HAP-1 (cell line): ENCODE results near the gene SORCS3.

Experiments used
- DNase-seq, 2 experiments: peaks; one replicate each; pipeline ENCODE4 v3.0.0-alpha.2; 2016 to 2020; ENCODE audit warnings: low spot score in 2 of 2
- H3K27me3 ChIP-seq: fragments of 250-450 bp; sonication (Bioruptor Pico); 2 replicates; pipeline ENCODE4 v1.5.1; 2020; ENCODE audit warnings: low read depth, mild to moderate bottlenecking, moderate library complexity
- H3K36me3 ChIP-seq: fragments of 250-450 bp; sonication (Bioruptor Pico); replicated peaks from 2 replicates; pipeline ENCODE4 v1.5.1; 2020; ENCODE audit warnings: mild to moderate bottlenecking
- H3K4me1 ChIP-seq: fragments of 250-450 bp; sonication (Bioruptor Pico); 2 replicates; pipeline ENCODE4 v1.5.1; 2020; ENCODE audit warnings: mild to moderate bottlenecking
- H3K4me3 ChIP-seq: fragments of 250-450 bp; sonication (Bioruptor Pico); 2 replicates; pipeline ENCODE4 v1.5.1; 2020; ENCODE audit warnings: mild to moderate bottlenecking, moderate library complexity
- H3K9me3 ChIP-seq: fragments of 250-450 bp; sonication (Bioruptor Pico); 2 replicates; pipeline ENCODE4 v1.5.1; 2020; ENCODE audit warnings: mild to moderate bottlenecking, moderate library complexity
- in situ Hi-C: fragments of 300-500 bp; cut with MboI; formaldehyde crosslinking; loops from 3 replicates; pipeline ENCODE4 v1.14.3; 2020; ENCODE audit warnings: low sequenced_read_pairs, inconsistent platforms, mixed read lengths

SORCS3 gene

GRCh38 chr10:105253515-105254212, 612.6 kb downstream of the SORCS3 start:
- H3K36me3 ChIP-seq = no peaks in the 10 kb centered on the region
- no peaks in the 10 kb centered on the region for H3K27me3 ChIP-seq
- in situ Hi-C loops = no loop called here
- H3K9me3 ChIP-seq = no peaks in the 10 kb centered on the region
- DNase-seq = no peak
- no peaks in the 10 kb centered on the region for H3K4me1 ChIP-seq
- H3K4me3 ChIP-seq = no peak overlapping the region

GRCh38 chr10:105258036-105258673, 617.1 kb downstream of the SORCS3 start:
- no peaks in the 10 kb centered on the region for H3K36me3 ChIP-seq

GRCh38 chr10:105258674-105259065, 617.6 kb downstream of the SORCS3 start:
- no peaks in the 10 kb centered on the region for H3K9me3 ChIP-seq
- no peaks in the 10 kb centered on the region for H3K27me3 ChIP-seq
- in situ Hi-C loops = no loop called here
- DNase-seq = no peak
- no peaks in the 10 kb centered on the region for H3K36me3 ChIP-seq
- H3K4me1 ChIP-seq = no peaks in the 10 kb centered on the region
- no peak overlapping the region for H3K4me3 ChIP-seq

More at GRCh38 chr10:105258036-105258673, 617.1 kb downstream of the SORCS3 start:
- Histone ChIP-seq H3K4me1 (no peaks in the 10 kb centered on the region), H3K27me3 (no peaks in the 10 kb centered on the region), H3K4me3 (no peak overlapping the region), H3K9me3 (no peaks in the 10 kb centered on the region)
- in situ Hi-C loops = no loop called here
- no peak for DNase-seq

GRCh38 chr10:105259201-105259600, 618.1 kb downstream of the SORCS3 start:
- in situ Hi-C loops = no loop called here
- no peak for DNase-seq
- H3K27me3 ChIP-seq = no peaks in the 10 kb centered on the region

GRCh38 chr10:105262666-105263065, 621.6 kb downstream of the SORCS3 start:
- in situ Hi-C loops = no loop called here
- Histone ChIP-seq H3K27me3 (no peaks in the 10 kb centered on the region), H3K9me3 (no peaks in the 10 kb centered on the region), H3K4me1 (no peaks in the 10 kb centered on the region), H3K4me3 (no peak overlapping the region), H3K36me3 (no peaks in the 10 kb centered on the region)
- no peak for DNase-seq

More at GRCh38 chr10:105259201-105259600, 618.1 kb downstream of the SORCS3 start:
- H3K36me3 ChIP-seq = no peaks in the 10 kb centered on the region
- no peak overlapping the region for H3K4me3 ChIP-seq
- no peaks in the 10 kb centered on the region for H3K9me3 ChIP-seq
- H3K4me1 ChIP-seq = no peaks in the 10 kb centered on the region

GRCh38 chr10:105266966-105267539, 626.0 kb downstream of the SORCS3 start:
- Histone ChIP-seq H3K27me3 (no peaks in the 10 kb centered on the region), H3K9me3 (no peaks in the 10 kb centered on the region), H3K4me1 (no peaks in the 10 kb centered on the region), H3K36me3 (no peaks in the 10 kb centered on the region), H3K4me3 (no peak overlapping the region)
- DNase-seq = no peak
- in situ Hi-C loops = no loop called here

- Histone ChIP-seq H3K4me3 (no peak overlapping the region), H3K27me3 (no peaks in the 10 kb centered on the region), H3K36me3 (no peaks in the 10 kb centered on the region), H3K4me1 (no peaks in the 10 kb centered on the region), H3K9me3 (no peaks in the 10 kb centered on the region)
- in situ Hi-C loops = no loop called here
- DNase-seq = no peak
These were observed 627.9 kb downstream of the SORCS3 start for GRCh38 chr10:105268961-105269360.

- no peaks in the 10 kb centered on the region for H3K27me3 ChIP-seq
- H3K36me3 ChIP-seq = no peaks in the 10 kb centered on the region
- in situ Hi-C loops = no loop called here
- H3K4me3 ChIP-seq = no peak overlapping the region
- no peaks in the 10 kb centered on the region for H3K9me3 ChIP-seq
- no peaks in the 10 kb centered on the region for H3K4me1 ChIP-seq
- no peak for DNase-seq
These were observed 628.6 kb downstream of the SORCS3 start for GRCh38 chr10:105269689-105270088.

- no peaks in the 10 kb centered on the region for H3K4me1 ChIP-seq
- no peak for DNase-seq
- H3K36me3 ChIP-seq = no peaks in the 10 kb centered on the region
- no peaks in the 10 kb centered on the region for H3K27me3 ChIP-seq
- H3K9me3 ChIP-seq = no peaks in the 10 kb centered on the region
- no peak overlapping the region for H3K4me3 ChIP-seq
- in situ Hi-C loops = no loop called here
These were observed 633.5 kb downstream of the SORCS3 start for GRCh38 chr10:105274556-105275070.

GRCh38 chr10:105278439-105278838, 637.3 kb downstream of the SORCS3 start:
- no peaks in the 10 kb centered on the region for H3K36me3 ChIP-seq
- no peaks in the 10 kb centered on the region for H3K27me3 ChIP-seq
- no peaks in the 10 kb centered on the region for H3K4me1 ChIP-seq
- in situ Hi-C loops = no loop called here
- H3K4me3 ChIP-seq = no peak overlapping the region
- H3K9me3 ChIP-seq = no peaks in the 10 kb centered on the region
- DNase-seq = no peak

GRCh38 chr10:105279101-105279500, 638.0 kb downstream of the SORCS3 start:
- Histone ChIP-seq H3K4me3 (no peak overlapping the region), H3K4me1 (no peaks in the 10 kb centered on the region), H3K9me3 (no peaks in the 10 kb centered on the region), H3K36me3 (no peaks in the 10 kb centered on the region), H3K27me3 (no peaks in the 10 kb centered on the region)
- no peak for DNase-seq
- in situ Hi-C loops = no loop called here

- Histone ChIP-seq H3K4me1 (no peaks in the 10 kb centered on the region), H3K36me3 (no peaks in the 10 kb centered on the region), H3K27me3 (no peaks in the 10 kb centered on the region), H3K4me3 (no peak overlapping the region), H3K9me3 (no peaks in the 10 kb centered on the region)
- in situ Hi-C loops = no loop called here
- no peak for DNase-seq
These were observed 639.8 kb downstream of the SORCS3 start for GRCh38 chr10:105280895-105281294.

GRCh38 chr10:105284476-105285215, 643.6 kb downstream of the SORCS3 start:
- no peak for DNase-seq
- H3K9me3 ChIP-seq = no peaks in the 10 kb centered on the region
- no peak overlapping the region for H3K4me3 ChIP-seq
- in situ Hi-C loops = no loop called here
- no peaks in the 10 kb centered on the region for H3K4me1 ChIP-seq
- no peaks in the 10 kb centered on the region for H3K36me3 ChIP-seq
- H3K27me3 ChIP-seq = no peaks in the 10 kb centered on the region

GRCh38 chr10:105288026-105288425, 646.9 kb downstream of the SORCS3 start:
- Histone ChIP-seq H3K4me1 (no peaks in the 10 kb centered on the region), H3K9me3 (no peaks in the 10 kb centered on the region), H3K27me3 (no peaks in the 10 kb centered on the region), H3K4me3 (no peak overlapping the region), H3K36me3 (no peaks in the 10 kb centered on the region)
- no peak for DNase-seq
- in situ Hi-C loops = no loop called here
